Adrenal gland (tissue), 12 donors: Measurements from ENCODE around the gene ARL15. TPM values are rescaled to one million over a fixed set of nuclear protein-coding genes. Genes with fewer than 3 reads are reported as not detected.

Experiments used
- DNase-seq, 7 donors: peaks; one replicate each; pipeline ENCODE4 v3.0.0-alpha.2; 2019 to 2020
- H3K27ac ChIP-seq, 5 donors: fragments of 200-600 bp; sonication (generic) in 4 of 5; 1 replicate in 3 of 5; 2 replicates in 2 of 5; pipeline versions ENCODE4 v1.5.1 to v1.8.0; 2016 to 2020; ENCODE audit warnings: mild to moderate bottlenecking in 1 of 5
- H3K27me3 ChIP-seq: fragments of 200-600 bp; 2 replicates; pipeline ENCODE4 v1.8.0; 2021
- H3K36me3 ChIP-seq, 2 donors: fragments of 200-600 bp; replicated peaks in 1 of 2; 1 replicate in 1 of 2; 2 replicates in 1 of 2; pipeline versions ENCODE4 v1.5.1 to v1.8.0; 2018 to 2022
- H3K4me1 ChIP-seq, 2 donors: fragments of 200-600 bp; replicated peaks in 1 of 2; 1 replicate in 1 of 2; 2 replicates in 1 of 2; pipeline versions ENCODE4 v1.5.1 to v1.8.0; 2018 to 2021
- H3K4me3 ChIP-seq, 4 donors: fragments of 200-600 bp; sonication (generic) in 3 of 4; one replicate each; pipeline ENCODE4 v1.5.1; 2016 to 2018
- H3K9me3 ChIP-seq, 3 donors: fragments of 200-600 bp; sonication (generic) in 1 of 3; replicated peaks in 1 of 3; 1 replicate in 2 of 3; 2 replicates in 1 of 3; pipeline versions ENCODE4 v1.5.1 to v1.8.0; 2016 to 2021
- CTCF ChIP-seq, 6 experiments: fragments of 450-650 bp in 4 of 6; fragments of 200-600 bp in 2 of 6; sonication (generic) in 1 of 6; IDR thresholded peaks; 1 replicate in 5 of 6; 2 replicates in 1 of 6; pipeline versions ENCODE4 v1.5.1 to v1.8.0; 2016 to 2021; ENCODE audit warnings: antibody characterized with exemption in 6 of 6, mild to moderate bottlenecking in 2 of 6, moderate library complexity in 1 of 6
- POLR2A ChIP-seq, 2 donors: fragments of 450-650 bp; IDR thresholded peaks; one replicate each; pipeline ENCODE4 v1.6.1; 2017; ENCODE audit warnings: antibody characterized with exemption in 2 of 2, mild to moderate bottlenecking in 2 of 2, moderate library complexity in 1 of 2
- WGBS, 4 donors: extraction: QIAGEN DNeasy Blood & Tissue Kit in 2 of 4; methylation state at CpG; one replicate each; pipeline versions ENCODE4 v1.1.5 to v1.1.7; 2013 to 2017; 5-methylcytosine and 5-hydroxymethylcytosine counted together
- intact Hi-C, 2 donors: fragments of 100-400 bp; cut with DNase I; formaldehyde crosslinking; loops; one replicate each; pipeline versions ENCODE4 v1.14.1 to v1.15.0; 2022 to 2023
- polyA plus RNA-seq, 3 donors: library from polyadenylated mRNA; stranded (reverse); fragments of 200-250 nt in 2 of 3; fragments of 350-450 nt in 1 of 3; fragmentation: Illumina TruSeq in 1 of 3; extraction: RNeasy Lipid Tissue Mini Kit (QIAGEN cat#74804) in 1 of 3; gene quantifications; one replicate each; pipeline ENCODE4 v1.2.3, GENCODE V29; 2013 to 2014
- total RNA-seq, 9 donors: library from RNA; depleted of rRNA in 4 of 9; stranded (reverse); fragments of >200 nt in 4 of 9; fragments of 120-200 nt in 1 of 9; fragmentation: NEBNext Ultra II Directional in 1 of 9; extraction: Animal tissue kit (Norgen Biotek cat#: 25700) in 1 of 9; gene quantifications; one replicate each; pipeline versions ENCODE4 v1.1.0 to v1.2.4, GENCODE V29; 2013 to 2023
- donor health status: healthy with polysubstance abuse.
- donor health status: Bipolar disorder and iron deficiency.
- donor health status: DM: yes; HTN: yes; CAD: no.
- donor health status: DM: no; HTN: no; CAD: no.
- donor health status: DM: no; HTN: no; CAD: no.
- donor health status: DM: yes; HTN: yes; CAD: no.

The ARL15 gene
- total and polyA plus RNA-seq, 12 donors = 12.1 to 85.6 (median 38.9) TPM

- Histone ChIP-seq H3K27me3 (no peaks in the 10 kb centered on the region), H3K4me3 (no peak overlapping the region), H3K36me3 (no peaks in the 10 kb centered on the region), H3K4me1 (peaks cover 0 to 5% of the 10 kb centered on the region in 2 donors), H3K27ac (no peak overlapping the region), H3K9me3 (no peaks in the 10 kb centered on the region)
- 38 to 51% (median 48%) methylated on average over 1 of the region's 1 CpG for WGBS, 4 donors
- DNase-seq = no peak
- intact Hi-C loops = no loop called here
- no peak for TF ChIP-seq POLR2A (IDR thresholded peaks at IDR 0.05)
- TF ChIP-seq CTCF (IDR thresholded peaks at IDR 0.05) = no peak
These were observed 14.9 kb upstream of the ARL15 start for GRCh38 chr5:54325272-54325609.

GRCh38 chr5:54324651-54325271 is 14.4 kb upstream of the ARL15 start:
- no peak for TF ChIP-seq POLR2A (IDR thresholded peaks at IDR 0.05)
- no peak for TF ChIP-seq CTCF (IDR thresholded peaks at IDR 0.05)
- no peak for DNase-seq

DNA sequence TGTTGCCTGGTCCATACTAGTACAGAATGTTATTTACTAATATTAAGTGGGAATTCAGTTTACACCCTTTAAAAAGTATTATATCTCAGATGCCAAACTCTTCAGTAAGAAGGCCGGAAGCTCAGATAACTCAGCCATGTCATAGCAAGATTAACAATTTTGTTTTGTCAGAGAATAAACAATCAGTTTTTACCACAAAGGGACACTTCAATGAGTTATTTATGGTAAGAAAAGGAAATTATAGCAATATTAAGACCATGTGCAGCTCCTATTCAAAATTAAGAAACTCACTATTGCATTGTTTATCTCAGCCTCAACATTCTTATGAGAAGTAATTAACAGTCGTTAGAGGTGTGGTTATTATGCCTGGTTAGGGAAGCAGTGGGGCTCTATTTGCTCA is 13.1 kb upstream of the ARL15 start:
- 46 to 68% (median 59%) methylated on average over 2 of the region's 2 CpGs for WGBS, 4 donors
- intact Hi-C loops = no loop called here
- Histone ChIP-seq H3K4me1 (peaks cover 0 to 5% of the 10 kb centered on the region in 2 donors), H3K36me3 (no peaks in the 10 kb centered on the region), H3K27me3 (no peaks in the 10 kb centered on the region), H3K4me3 (no peak overlapping the region), H3K9me3 (no peaks in the 10 kb centered on the region), H3K27ac (no peak overlapping the region)
- TF ChIP-seq POLR2A (IDR thresholded peaks at IDR 0.05) (no peak), CTCF (IDR thresholded peaks at IDR 0.05) (no peak)
- no peak for DNase-seq

More at GRCh38 chr5:54324651-54325271, 14.4 kb upstream of the ARL15 start:
- Histone ChIP-seq H3K4me1 (peaks cover 0 to 5% of the 10 kb centered on the region in 2 donors), H3K4me3 (no peak overlapping the region), H3K27ac (no peak overlapping the region), H3K27me3 (no peaks in the 10 kb centered on the region), H3K9me3 (no peaks in the 10 kb centered on the region), H3K36me3 (no peaks in the 10 kb centered on the region)
- intact Hi-C loops = no loop called here
- 87 to 92% (median 88%) methylated on average over 7 of the region's 7 CpGs for WGBS, 4 donors

DNA sequence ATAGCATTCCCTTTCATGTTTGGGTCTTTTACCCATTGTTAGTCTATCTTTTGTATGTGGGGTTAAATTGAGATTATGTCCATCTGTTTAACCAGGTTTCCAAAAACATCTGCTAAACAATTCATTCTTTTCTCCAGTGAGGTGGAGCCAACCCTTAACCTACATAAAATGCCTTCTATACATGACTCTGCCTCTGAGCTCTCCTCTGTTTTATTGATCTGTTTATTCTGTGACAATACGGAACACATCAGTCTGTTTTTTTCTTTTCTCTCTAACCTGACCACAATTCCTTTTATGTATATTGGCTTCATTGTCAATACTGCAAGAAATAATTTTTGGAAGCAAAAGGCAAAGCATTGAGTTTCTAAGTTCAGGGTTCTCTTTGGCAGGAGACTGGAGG is 9.9 kb upstream of the ARL15 start:
- Histone ChIP-seq H3K27ac (no peak overlapping the region), H3K4me3 (no peak overlapping the region), H3K9me3 (no peaks in the 10 kb centered on the region), H3K36me3 (no peaks in the 10 kb centered on the region), H3K27me3 (no peaks in the 10 kb centered on the region), H3K4me1 (peaks cover 0 to 5% of the 10 kb centered on the region in 2 donors)
- 97 to 100% (median 99%) methylated on average over 1 of the region's 1 CpG for WGBS, 4 donors
- intact Hi-C loops = no loop called here
- DNase-seq = no peak
- TF ChIP-seq CTCF (IDR thresholded peaks at IDR 0.05) = no peak
- TF ChIP-seq POLR2A (IDR thresholded peaks at IDR 0.05) = no peak
